Nephron progenitor cell (in vitro differentiated cells): ENCODE data around the gene RNFT2.

ENCODE experiments used
- DNase-seq: peaks from one replicate; pipeline ENCODE4 v3.0.0; 2021
- H3K27ac Mint-ChIP-seq: 2 replicates; pipeline ENCODE4 v1.8.0; 2021; ENCODE audit warnings: mild to moderate bottlenecking, moderate library complexity, mixed read lengths
- H3K27me3 Mint-ChIP-seq: 2 replicates; pipeline ENCODE4 v1.8.0; 2021; ENCODE audit warnings: mild to moderate bottlenecking, low read depth, mixed read lengths; ENCODE audit not compliant: poor library complexity
- H3K36me3 Mint-ChIP-seq: 2 replicates; pipeline ENCODE4 v1.8.0; 2021; ENCODE audit warnings: low read depth, mixed read lengths
- H3K4me1 Mint-ChIP-seq: 2 replicates; pipeline ENCODE4 v1.8.0; 2021; ENCODE audit warnings: mixed read lengths
- H3K4me3 Mint-ChIP-seq: 2 replicates; pipeline ENCODE4 v1.8.0; 2021; ENCODE audit warnings: mild to moderate bottlenecking, moderate library complexity, mixed read lengths
- H3K9me3 Mint-ChIP-seq: 2 replicates; pipeline ENCODE4 v1.8.0; 2021; ENCODE audit warnings: mild to moderate bottlenecking, moderate library complexity, mixed read lengths
- TF ChIP-seq, protein P1 (sequence below): fragments of 200-600 bp; sonication (generic); IDR thresholded peaks from 2 replicates; pipeline ENCODE4 v1.5.0; 2021; ENCODE audit warnings: antibody characterized with exemption

Gene RNFT2

DNA sequence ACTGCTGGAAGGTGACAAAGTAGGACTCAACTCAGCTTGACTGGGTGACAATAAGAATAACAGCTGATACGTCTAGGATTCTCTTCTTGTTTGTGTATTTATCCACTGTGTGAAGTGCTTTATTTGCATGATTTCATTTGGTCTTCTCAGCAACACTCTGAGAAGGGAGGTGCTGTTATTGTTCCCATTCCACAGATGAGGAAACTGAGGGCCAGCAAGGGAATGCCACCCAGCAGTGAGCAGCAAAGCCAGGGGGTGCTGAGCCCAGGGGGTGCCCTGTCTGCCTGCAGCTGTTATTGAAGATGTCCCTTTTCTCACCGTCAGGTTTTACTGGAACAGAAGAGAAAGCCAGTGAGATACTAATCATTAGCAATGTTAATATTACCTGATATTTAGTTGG, 62.8 kb downstream of the RNFT2 start:
- no peak overlapping the region for H3K4me3 Mint-ChIP-seq
- no peak for DNase-seq
- H3K36me3 Mint-ChIP-seq = peaks cover 57% of the 10 kb centered on the region
- peaks cover 5% of the 10 kb centered on the region for H3K27me3 Mint-ChIP-seq
- H3K9me3 Mint-ChIP-seq = peaks cover 35% of the 10 kb centered on the region
- TF ChIP-seq, protein P1, sequence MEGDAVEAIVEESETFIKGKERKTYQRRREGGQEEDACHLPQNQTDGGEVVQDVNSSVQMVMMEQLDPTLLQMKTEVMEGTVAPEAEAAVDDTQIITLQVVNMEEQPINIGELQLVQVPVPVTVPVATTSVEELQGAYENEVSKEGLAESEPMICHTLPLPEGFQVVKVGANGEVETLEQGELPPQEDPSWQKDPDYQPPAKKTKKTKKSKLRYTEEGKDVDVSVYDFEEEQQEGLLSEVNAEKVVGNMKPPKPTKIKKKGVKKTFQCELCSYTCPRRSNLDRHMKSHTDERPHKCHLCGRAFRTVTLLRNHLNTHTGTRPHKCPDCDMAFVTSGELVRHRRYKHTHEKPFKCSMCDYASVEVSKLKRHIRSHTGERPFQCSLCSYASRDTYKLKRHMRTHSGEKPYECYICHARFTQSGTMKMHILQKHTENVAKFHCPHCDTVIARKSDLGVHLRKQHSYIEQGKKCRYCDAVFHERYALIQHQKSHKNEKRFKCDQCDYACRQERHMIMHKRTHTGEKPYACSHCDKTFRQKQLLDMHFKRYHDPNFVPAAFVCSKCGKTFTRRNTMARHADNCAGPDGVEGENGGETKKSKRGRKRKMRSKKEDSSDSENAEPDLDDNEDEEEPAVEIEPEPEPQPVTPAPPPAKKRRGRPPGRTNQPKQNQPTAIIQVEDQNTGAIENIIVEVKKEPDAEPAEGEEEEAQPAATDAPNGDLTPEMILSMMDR = no peak
- no peaks in the 10 kb centered on the region for H3K4me1 Mint-ChIP-seq
- no peak overlapping the region for H3K27ac Mint-ChIP-seq

DNA sequence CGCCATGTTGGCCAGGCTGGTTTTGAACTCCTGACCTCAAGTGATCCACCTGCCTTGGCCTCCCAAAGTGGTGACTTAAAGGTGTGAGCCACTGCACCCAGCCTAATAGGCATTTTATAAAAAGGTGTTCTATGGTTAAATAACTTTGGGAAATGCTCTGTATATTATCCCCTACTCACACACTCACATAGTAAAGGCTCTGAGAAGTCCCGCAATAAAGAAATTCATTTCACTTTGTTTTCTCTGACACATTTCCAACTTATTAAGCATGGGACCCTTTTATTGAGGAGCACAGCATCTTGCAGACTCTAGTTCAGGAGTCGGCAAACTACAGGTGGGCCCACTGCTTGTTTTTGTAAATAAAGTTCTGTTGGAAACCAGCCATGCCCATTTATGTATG, 63.9 kb downstream of the RNFT2 start:
- DNase-seq = no peak
- H3K27me3 Mint-ChIP-seq = peaks cover 5% of the 10 kb centered on the region
- H3K4me1 Mint-ChIP-seq = no peaks in the 10 kb centered on the region
- H3K9me3 Mint-ChIP-seq = peaks cover 29% of the 10 kb centered on the region
- H3K36me3 Mint-ChIP-seq = peaks cover 50% of the 10 kb centered on the region
- H3K4me3 Mint-ChIP-seq = no peak overlapping the region
- TF ChIP-seq, protein P1 = no peak
- no peak overlapping the region for H3K27ac Mint-ChIP-seq

DNA sequence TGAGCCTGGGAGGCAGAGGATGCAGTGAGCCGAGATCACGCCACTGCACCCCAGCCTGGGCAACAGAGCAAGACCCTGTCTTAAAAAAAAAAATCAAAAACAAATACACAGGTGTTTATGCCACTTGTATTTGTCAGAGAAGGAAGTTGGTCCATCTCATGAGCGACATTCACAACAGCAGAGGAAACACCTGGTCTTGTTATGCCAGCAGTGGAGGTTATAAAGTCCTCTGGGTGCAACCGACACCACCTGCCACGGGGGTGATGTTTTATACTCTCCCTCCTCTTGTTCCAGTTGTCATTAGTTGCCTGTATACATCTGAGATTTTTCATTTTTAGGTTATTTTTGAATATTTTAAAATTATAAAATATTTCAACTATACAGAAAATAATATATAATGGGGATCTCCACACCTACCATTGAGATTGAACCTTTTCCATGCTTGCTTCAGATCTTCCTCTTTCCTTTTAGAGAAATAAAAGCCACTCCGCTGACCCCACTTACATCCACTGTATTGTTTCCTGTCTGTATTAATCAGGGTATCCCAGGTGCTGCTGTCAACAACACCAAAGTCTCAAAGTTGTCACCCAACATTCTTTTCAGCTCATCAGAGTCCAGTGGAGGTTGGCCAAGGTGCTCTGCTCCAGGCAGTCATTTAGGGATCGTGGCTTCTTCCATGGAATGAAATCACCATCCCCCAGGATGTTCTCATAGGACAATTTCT, 65.1 kb downstream of the RNFT2 start:
- peaks cover 39% of the 10 kb centered on the region for H3K36me3 Mint-ChIP-seq
- no peak overlapping the region for H3K27ac Mint-ChIP-seq
- no peaks in the 10 kb centered on the region for H3K27me3 Mint-ChIP-seq
- peaks cover under 1% of the 10 kb centered on the region for H3K4me1 Mint-ChIP-seq
- peaks cover 18% of the 10 kb centered on the region for H3K9me3 Mint-ChIP-seq
- no peak overlapping the region for H3K4me3 Mint-ChIP-seq
- DNase-seq = no peak
- TF ChIP-seq, protein P1 = no peak

DNA sequence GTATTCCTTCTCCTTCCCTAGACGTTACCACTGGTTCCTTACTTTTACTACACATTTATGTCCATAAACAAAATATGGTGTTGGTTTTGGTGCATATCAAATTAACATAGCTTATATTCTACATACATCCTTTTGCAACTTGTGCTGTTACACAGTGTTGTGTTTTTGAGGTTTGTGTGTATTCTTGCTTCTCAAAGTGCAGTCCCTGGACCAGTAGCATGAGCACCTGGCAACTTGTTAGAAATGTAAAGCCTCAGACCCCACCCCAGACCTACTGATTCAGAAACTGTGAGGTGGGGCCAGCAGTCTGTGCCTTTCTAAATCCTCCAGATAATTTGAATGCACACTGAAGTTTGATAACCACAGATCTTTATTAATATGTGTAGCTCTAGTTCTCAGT, 65.9 kb downstream of the RNFT2 start:
- peaks cover 30% of the 10 kb centered on the region for H3K36me3 Mint-ChIP-seq
- TF ChIP-seq, protein P1 = no peak
- no peak for DNase-seq
- peaks cover 10% of the 10 kb centered on the region for H3K4me1 Mint-ChIP-seq
- H3K9me3 Mint-ChIP-seq = peaks cover 12% of the 10 kb centered on the region
- no peak overlapping the region for H3K4me3 Mint-ChIP-seq
- no peaks in the 10 kb centered on the region for H3K27me3 Mint-ChIP-seq
- H3K27ac Mint-ChIP-seq = peak overlapping the region; percentile 78

DNA sequence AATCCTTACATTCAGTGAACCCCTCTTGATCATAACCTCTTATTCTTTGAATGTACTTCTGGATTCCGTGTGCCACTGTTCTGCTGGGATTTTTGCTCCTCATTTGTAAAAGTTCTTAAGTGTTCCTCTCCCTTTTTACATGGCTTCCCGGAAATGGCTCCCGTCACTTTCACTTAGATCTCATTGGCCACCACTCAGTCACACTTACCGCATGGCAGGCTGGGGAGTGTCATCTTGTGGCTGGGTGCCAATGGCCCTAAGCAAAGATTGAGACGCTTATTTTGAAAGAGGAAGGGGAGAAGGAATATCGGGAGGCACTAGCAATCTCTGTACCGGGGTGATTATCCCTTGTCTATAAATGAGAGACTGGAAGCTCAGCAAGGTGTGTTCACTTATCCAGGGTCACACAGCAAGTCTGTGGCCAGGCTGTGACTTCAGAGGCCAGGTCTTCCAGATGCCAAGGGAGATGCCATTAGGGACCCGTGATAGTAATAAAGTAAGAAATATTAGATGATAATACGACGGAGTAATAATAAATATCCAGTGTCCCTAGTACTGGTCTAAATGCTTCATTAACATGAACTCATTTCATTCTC, 68.8 kb downstream of the RNFT2 start:
- H3K36me3 Mint-ChIP-seq = peaks cover 10% of the 10 kb centered on the region
- TF ChIP-seq, protein P1 = no peak
- no peak for DNase-seq
- no peak overlapping the region for H3K4me3 Mint-ChIP-seq
- no peaks in the 10 kb centered on the region for H3K9me3 Mint-ChIP-seq
- peak overlapping the region; percentile 34 for H3K27ac Mint-ChIP-seq
- peaks cover 16% of the 10 kb centered on the region for H3K4me1 Mint-ChIP-seq
- H3K27me3 Mint-ChIP-seq = no peaks in the 10 kb centered on the region

DNA sequence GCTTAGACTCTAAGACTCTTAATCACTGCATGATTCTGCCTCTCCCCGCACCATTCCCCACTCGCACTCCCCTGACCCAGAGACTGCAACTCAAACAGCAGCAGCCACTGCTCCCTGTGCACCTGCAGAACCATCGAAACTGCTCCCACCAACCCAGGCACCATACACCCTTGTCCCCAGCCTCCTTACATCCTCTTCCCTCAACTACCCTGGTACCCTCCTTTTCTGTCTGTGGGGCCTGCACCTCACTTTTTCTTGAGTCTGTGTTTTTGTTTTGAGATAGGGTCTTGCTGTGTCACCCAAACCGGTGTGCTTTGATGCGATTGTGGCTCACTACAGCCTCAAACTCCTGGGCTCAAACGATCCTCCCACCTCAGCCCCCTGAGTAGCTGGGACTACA, 69.4 kb downstream of the RNFT2 start:
- Mint-ChIP-seq H3K4me3 (no peak overlapping the region), H3K27me3 (no peaks in the 10 kb centered on the region), H3K4me1 (peaks cover 16% of the 10 kb centered on the region), H3K27ac (no peak overlapping the region), H3K9me3 (no peaks in the 10 kb centered on the region), H3K36me3 (peaks cover 10% of the 10 kb centered on the region)
- TF ChIP-seq, protein P1 = no peak
- no peak for DNase-seq
